Measurements from ENCODE around the gene WWOX. TPM values are rescaled to one million over a fixed set of nuclear protein-coding genes. Genes with fewer than 3 reads are reported as not detected.

The WWOX gene
- total RNA-seq, 1 experiment from 2014 or later: 79.9 TPM

DNA sequence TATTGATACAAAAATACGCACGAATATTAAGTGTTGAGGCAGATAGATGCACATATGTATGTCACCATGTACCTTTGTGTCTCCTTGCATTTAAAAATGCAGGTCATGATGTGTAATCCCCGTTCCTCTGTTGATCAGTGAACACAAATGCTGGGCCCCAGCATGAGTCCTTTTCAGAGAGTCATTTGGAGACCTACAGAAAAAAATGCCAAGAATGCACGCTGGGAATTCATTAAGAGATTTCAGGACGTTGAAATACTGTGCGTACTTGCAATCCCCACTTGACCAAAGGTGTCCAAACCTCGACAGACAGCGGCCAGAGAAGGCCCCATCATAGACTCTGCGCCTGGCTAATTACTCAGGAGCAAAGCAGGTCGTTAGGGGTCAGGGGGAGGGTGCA, 1005.1 kb downstream of the WWOX start:
- Histone ChIP-seq H3K4me1 (ENCODE audit: insufficient read depth, low read length, poor library complexity, severe bottlenecking) (no peaks in the 10 kb centered on the region), H3K27ac (ENCODE audit: low read depth, low read length, poor library complexity, severe bottlenecking) (no peak overlapping the region), H3K9me3 (ENCODE audit: low read depth, low read length, poor library complexity, severe bottlenecking) (no peaks in the 10 kb centered on the region), H3K27me3 (replicated peaks; ENCODE audit: insufficient read depth, low read depth, low read length, poor library complexity) (no peaks in the 10 kb centered on the region), H3K36me3 (ENCODE audit: insufficient read depth, low read length, poor library complexity, severe bottlenecking) (no peaks in the 10 kb centered on the region), H3K4me3 (ENCODE audit: low read depth, low read length, poor library complexity, severe bottlenecking) (no peak overlapping the region)
- BruUV-seq (replicated peaks): no TSS peak
- TF ChIP-seq CTCF (conservative IDR thresholded peaks at IDR 0.05; ENCODE audit: low read depth, low read length): no peak
- TF ChIP-seq EZH2 (IDR thresholded peaks at IDR 0.05; ENCODE audit: borderline replicate concordance, low read depth, low read length, poor library complexity, severe bottlenecking): no peak
- CTCF ChIA-PET: no interaction called here
- no peak for DNase-seq (ENCODE audit: low spot score)
- POLR2A ChIA-PET (ENCODE audit: low non-redundant PET): no interaction called here
- intact Hi-C loops (cut with micrococcal nuclease; ENCODE audit: unreplicated experiment): no loop called here

GRCh38 chr16:79107301-79107700, 1007.8 kb downstream of the WWOX start:
- H3K4me1 ChIP-seq (ENCODE audit: insufficient read depth, low read length, poor library complexity, severe bottlenecking): no peaks in the 10 kb centered on the region
- no peak overlapping the region for H3K4me3 ChIP-seq (ENCODE audit: low read depth, low read length, poor library complexity, severe bottlenecking)
- intact Hi-C loops (cut with micrococcal nuclease; ENCODE audit: unreplicated experiment): no loop called here
- TF ChIP-seq EZH2 (IDR thresholded peaks at IDR 0.05; ENCODE audit: borderline replicate concordance, low read depth, low read length, poor library complexity, severe bottlenecking) (no peak), CTCF (conservative IDR thresholded peaks at IDR 0.05; ENCODE audit: low read depth, low read length) (no peak)
- CTCF ChIA-PET: no interaction called here
- H3K27ac ChIP-seq (ENCODE audit: low read depth, low read length, poor library complexity, severe bottlenecking): no peak overlapping the region
- no peaks in the 10 kb centered on the region for H3K27me3 ChIP-seq (replicated peaks; ENCODE audit: insufficient read depth, low read depth, low read length, poor library complexity)
- no peaks in the 10 kb centered on the region for H3K9me3 ChIP-seq (ENCODE audit: low read depth, low read length, poor library complexity, severe bottlenecking)
- no TSS peak for BruUV-seq (replicated peaks)
- no peaks in the 10 kb centered on the region for H3K36me3 ChIP-seq (ENCODE audit: insufficient read depth, low read length, poor library complexity, severe bottlenecking)
- no peak for DNase-seq (ENCODE audit: low spot score)
- POLR2A ChIA-PET (ENCODE audit: low non-redundant PET): no interaction called here

GRCh38 chr16:79109771-79110170, 1010.3 kb downstream of the WWOX start:
- ChIA-PET POLR2A (ENCODE audit: low non-redundant PET) (no interaction called here), CTCF (no interaction called here)
- BruUV-seq (replicated peaks): no TSS peak

More at GRCh38 chr16:79109771-79110170, 1010.3 kb downstream of the WWOX start:
- TF ChIP-seq EZH2 (IDR thresholded peaks at IDR 0.05; ENCODE audit: borderline replicate concordance, low read depth, low read length, poor library complexity, severe bottlenecking) (no peak), CTCF (conservative IDR thresholded peaks at IDR 0.05; ENCODE audit: low read depth, low read length) (no peak)
- H3K4me3 ChIP-seq (ENCODE audit: low read depth, low read length, poor library complexity, severe bottlenecking): no peak overlapping the region
- no peaks in the 10 kb centered on the region for H3K27me3 ChIP-seq (replicated peaks; ENCODE audit: insufficient read depth, low read depth, low read length, poor library complexity)
- DNase-seq (ENCODE audit: low spot score): no peak
- H3K4me1 ChIP-seq (ENCODE audit: insufficient read depth, low read length, poor library complexity, severe bottlenecking): no peaks in the 10 kb centered on the region
- intact Hi-C loops (cut with micrococcal nuclease; ENCODE audit: unreplicated experiment): no loop called here
- H3K9me3 ChIP-seq (ENCODE audit: low read depth, low read length, poor library complexity, severe bottlenecking): no peaks in the 10 kb centered on the region
- no peaks in the 10 kb centered on the region for H3K36me3 ChIP-seq (ENCODE audit: insufficient read depth, low read length, poor library complexity, severe bottlenecking)
- no peak overlapping the region for H3K27ac ChIP-seq (ENCODE audit: low read depth, low read length, poor library complexity, severe bottlenecking)

Measured in A673 (cell line).